Tibial nerve (tissue), 4 donors: Measurements from ENCODE around the gene KCNK7.
A peak's percentile ranks its signal among the peaks of the same experiment; 100 is the strongest.

Source experiments
- EP300 ChIP-seq, 2 donors: sonication (generic); formaldehyde crosslinking; IDR thresholded peaks; one replicate each; pipeline ENCODE4 v1.6.1; 2017; ENCODE audit warnings: antibody characterized with exemption in 2 of 2, mild to moderate bottlenecking in 1 of 2
- POLR2A ChIP-seq, 2 donors: fragments of 450-650 bp; IDR thresholded peaks; one replicate each; pipeline ENCODE4 v1.6.1; 2017; ENCODE audit warnings: antibody characterized with exemption in 2 of 2, mild to moderate bottlenecking in 2 of 2, moderate library complexity in 2 of 2
- TF ChIP-seq, protein P1 (sequence below), 5 experiments: fragments of 200-600 bp in 3 of 5; fragments of 450-650 bp in 2 of 5; sonication (generic) in 3 of 5; IDR thresholded peaks; one replicate each; pipeline ENCODE4 v1.5.1; 2016 to 2019; ENCODE audit warnings: antibody characterized with exemption in 5 of 5, mild to moderate bottlenecking in 3 of 5, moderate library complexity in 2 of 5

DNA sequence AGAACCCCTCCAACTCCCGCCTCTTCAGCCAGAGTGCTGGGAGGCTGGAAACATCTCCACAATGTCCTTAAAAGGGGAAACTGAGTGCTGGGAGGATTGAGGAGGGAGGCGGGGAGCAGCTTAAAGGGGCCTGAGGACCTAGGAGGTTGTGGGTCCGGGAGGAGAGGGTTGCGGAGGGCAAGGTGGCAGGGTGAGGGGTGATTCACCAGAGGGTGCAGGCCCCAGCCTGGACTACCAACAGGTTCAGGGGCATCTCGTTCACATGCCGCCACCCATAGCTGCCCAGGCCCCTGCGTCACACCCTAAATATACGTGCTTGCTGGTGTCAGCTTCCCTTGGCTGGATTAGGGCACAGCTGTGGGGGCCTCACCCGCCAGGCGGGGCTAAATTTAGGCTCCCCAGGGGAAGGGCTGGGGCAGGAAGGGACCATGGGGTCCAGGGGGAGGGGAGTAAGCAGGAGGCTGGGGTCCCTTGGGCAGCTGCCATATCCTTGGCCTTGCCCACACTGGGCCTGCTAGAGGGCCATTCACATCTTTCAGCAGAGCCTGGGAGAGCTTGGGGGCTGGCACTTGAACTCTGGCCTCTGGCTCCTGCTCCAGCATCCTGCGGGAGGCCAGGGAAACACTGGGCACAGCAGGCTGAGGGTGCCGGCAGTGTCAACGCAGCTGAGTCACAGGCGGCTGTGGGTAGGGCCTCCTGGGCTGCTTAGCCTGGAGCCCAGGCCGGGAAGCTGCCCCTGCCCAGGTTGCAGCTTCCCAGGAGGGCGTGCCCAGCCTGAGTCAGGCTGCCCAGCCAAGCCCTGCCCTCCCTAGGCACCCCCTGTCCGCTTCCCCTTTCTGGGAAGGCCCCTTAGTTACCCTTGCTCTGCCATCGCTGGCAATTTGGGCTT is 18.5 kb downstream of the KCNK7 start:
- TF ChIP-seq, protein P1, sequence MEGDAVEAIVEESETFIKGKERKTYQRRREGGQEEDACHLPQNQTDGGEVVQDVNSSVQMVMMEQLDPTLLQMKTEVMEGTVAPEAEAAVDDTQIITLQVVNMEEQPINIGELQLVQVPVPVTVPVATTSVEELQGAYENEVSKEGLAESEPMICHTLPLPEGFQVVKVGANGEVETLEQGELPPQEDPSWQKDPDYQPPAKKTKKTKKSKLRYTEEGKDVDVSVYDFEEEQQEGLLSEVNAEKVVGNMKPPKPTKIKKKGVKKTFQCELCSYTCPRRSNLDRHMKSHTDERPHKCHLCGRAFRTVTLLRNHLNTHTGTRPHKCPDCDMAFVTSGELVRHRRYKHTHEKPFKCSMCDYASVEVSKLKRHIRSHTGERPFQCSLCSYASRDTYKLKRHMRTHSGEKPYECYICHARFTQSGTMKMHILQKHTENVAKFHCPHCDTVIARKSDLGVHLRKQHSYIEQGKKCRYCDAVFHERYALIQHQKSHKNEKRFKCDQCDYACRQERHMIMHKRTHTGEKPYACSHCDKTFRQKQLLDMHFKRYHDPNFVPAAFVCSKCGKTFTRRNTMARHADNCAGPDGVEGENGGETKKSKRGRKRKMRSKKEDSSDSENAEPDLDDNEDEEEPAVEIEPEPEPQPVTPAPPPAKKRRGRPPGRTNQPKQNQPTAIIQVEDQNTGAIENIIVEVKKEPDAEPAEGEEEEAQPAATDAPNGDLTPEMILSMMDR (IDR thresholded peaks at IDR 0.05): peak in 1 of 5 experiments; percentile 6
- TF ChIP-seq EP300 (IDR thresholded peaks at IDR 0.05) (peak in 1 of 2 donors; percentile 63), POLR2A (IDR thresholded peaks at IDR 0.05) (peak in 1 of 2 donors; percentile 15)
